IPS-20b (cell line): ENCODE results near the gene C20orf144.
"Not testable (repeated sequence)": the region's sequence is repeated elsewhere in the genome, so short reads cannot be mapped to it uniquely, and the experiment has no call there.

Source experiments
- H3K27ac ChIP-seq: one replicate; pipeline ENCODE4 v1.5.1; 2013; ENCODE audit warnings: low read length
- H3K27me3 ChIP-seq: 2 replicates; pipeline ENCODE4 v1.6.1; 2013; ENCODE audit warnings: mild to moderate bottlenecking, low read length, inconsistent platforms; ENCODE audit not compliant: insufficient read depth
- H3K36me3 ChIP-seq: 2 replicates; pipeline ENCODE4 v1.6.1; 2013; ENCODE audit warnings: low read depth, mild to moderate bottlenecking, inconsistent platforms, low read length, moderate library complexity; ENCODE audit not compliant: insufficient read depth
- H3K4me1 ChIP-seq: 2 replicates; pipeline ENCODE4 v1.6.1; 2013; ENCODE audit warnings: mild to moderate bottlenecking, control low read depth, inconsistent platforms, low read length, moderate library complexity; ENCODE audit not compliant: insufficient read depth
- H3K4me3 ChIP-seq: 2 replicates; pipeline ENCODE4 v1.5.1; 2013; ENCODE audit warnings: mild to moderate bottlenecking, low read length, inconsistent platforms
- H3K9ac ChIP-seq: 2 replicates; pipeline ENCODE4 v1.6.1; 2013; ENCODE audit warnings: low read depth, mild to moderate bottlenecking, inconsistent platforms, low read length, moderate library complexity
- H3K9me3 ChIP-seq: 2 replicates; pipeline ENCODE4 v1.6.1; 2013; ENCODE audit warnings: mild to moderate bottlenecking, low read depth, low read length, inconsistent platforms; ENCODE audit not compliant: insufficient read depth

Gene C20orf144

DNA sequence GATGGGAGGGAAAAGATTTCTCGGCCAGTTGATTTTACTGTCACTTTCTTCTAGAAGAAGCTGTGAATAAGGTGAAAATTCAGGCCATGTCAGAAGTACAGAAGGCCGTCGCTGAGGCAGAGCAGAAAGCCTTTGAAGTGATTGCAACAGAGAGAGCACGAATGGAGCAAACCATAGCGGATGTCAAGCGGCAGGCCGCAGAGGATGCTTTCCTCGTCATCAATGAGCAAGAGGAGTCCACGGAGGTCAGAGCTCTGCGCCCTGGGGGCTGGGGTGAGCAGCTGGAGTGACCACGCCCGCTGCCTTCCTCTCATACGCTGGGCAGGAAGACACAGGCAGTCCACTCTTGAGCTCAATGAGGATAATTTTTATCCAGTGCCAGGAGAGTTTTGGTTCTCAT, 21.8 kb upstream of the C20orf144 start:
- Histone ChIP-seq H3K4me1 (no peaks in the 10 kb centered on the region), H3K9ac (no peak overlapping the region), H3K36me3 (peaks cover 34% of the 10 kb centered on the region), H3K27me3 (no peaks in the 10 kb centered on the region), H3K9me3 (no peaks in the 10 kb centered on the region), H3K27ac (no peak overlapping the region), H3K4me3 (no peak overlapping the region)

DNA sequence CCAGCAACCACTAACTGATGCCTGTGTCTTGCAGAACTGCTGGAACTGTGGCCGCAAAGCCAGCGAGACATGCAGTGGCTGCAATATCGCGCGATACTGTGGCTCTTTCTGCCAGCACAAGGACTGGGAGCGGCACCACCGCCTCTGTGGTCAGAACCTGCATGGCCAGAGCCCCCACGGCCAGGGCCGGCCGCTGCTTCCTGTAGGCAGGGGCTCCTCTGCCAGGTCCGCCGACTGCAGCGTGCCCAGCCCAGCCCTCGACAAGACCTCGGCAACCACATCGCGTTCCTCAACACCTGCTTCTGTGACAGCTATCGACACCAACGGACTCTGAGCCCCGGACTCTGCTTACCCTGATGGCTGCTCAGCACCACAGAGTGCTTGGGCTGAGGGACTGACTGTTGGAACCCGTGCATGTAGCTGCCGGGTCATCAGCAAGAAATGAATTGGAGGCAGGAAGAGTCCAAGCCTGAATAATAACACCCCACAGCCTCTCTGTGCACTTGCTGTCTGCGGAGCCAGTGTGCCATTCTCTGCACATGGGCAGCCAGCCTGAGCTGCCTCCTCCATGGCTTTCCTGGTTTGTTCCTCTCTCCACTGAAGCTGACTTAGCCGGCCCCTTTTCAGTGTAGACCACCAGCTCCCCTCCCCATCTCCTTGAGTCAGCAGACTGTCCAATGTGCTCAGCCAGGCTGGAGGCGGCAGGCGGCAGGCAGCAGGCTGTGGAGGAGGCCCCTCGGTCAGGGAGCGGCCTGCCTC, 17.6 kb upstream of the C20orf144 start:
- Histone ChIP-seq H3K27ac (no peak overlapping the region), H3K4me3 (no peak overlapping the region), H3K9ac (no peak overlapping the region)

DNA sequence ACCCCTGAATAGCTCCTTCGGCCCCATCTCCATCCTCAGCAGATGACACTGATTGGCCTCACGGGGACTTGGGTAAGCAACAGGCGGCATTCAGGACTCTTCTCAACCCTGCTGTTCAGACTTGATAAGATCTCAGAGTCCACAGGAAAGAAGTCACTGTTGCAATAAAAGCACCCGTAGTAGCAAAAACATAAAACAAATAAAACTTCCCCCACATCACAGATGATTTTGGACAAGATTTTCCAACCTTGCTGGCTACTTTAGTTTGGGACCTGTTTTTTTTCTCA, 17.1 kb upstream of the C20orf144 start:
- H3K4me3 ChIP-seq: no peak overlapping the region
- peaks cover 21% of the 10 kb centered on the region for H3K36me3 ChIP-seq
- no peaks in the 10 kb centered on the region for H3K9me3 ChIP-seq
- no peak overlapping the region for H3K27ac ChIP-seq
- no peak overlapping the region for H3K9ac ChIP-seq
- no peaks in the 10 kb centered on the region for H3K27me3 ChIP-seq
- no peaks in the 10 kb centered on the region for H3K4me1 ChIP-seq

More for the DNA sequence above, 17.6 kb upstream of the C20orf144 start:
- no peaks in the 10 kb centered on the region for H3K9me3 ChIP-seq
- H3K4me1 ChIP-seq: no peaks in the 10 kb centered on the region
- peaks cover 25% of the 10 kb centered on the region for H3K36me3 ChIP-seq
- H3K27me3 ChIP-seq: no peaks in the 10 kb centered on the region

DNA sequence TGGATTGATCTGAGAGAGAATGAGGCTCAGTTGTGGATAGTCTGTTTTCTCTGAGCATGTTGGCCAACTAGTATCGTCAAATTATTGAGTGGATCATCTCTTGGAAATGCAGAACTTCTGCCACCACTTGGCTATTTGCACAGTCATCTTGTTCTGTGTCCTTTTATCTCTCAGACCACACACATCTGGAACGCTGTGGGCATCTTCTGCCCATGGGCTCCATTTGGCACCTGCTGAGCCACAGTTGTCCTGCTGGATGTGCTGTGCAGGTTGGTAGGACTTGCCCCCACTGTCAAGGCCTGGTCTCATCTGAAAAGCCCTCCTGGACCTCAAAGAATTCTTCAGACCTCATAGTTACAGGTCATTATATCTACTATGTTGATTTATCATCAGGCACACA, 16.7 kb upstream of the C20orf144 start:
- Histone ChIP-seq H3K4me1 (no peaks in the 10 kb centered on the region), H3K27ac (no peak overlapping the region), H3K9me3 (no peaks in the 10 kb centered on the region), H3K36me3 (peaks cover 19% of the 10 kb centered on the region), H3K4me3 (no peak overlapping the region), H3K9ac (no peak overlapping the region), H3K27me3 (no peaks in the 10 kb centered on the region)

DNA sequence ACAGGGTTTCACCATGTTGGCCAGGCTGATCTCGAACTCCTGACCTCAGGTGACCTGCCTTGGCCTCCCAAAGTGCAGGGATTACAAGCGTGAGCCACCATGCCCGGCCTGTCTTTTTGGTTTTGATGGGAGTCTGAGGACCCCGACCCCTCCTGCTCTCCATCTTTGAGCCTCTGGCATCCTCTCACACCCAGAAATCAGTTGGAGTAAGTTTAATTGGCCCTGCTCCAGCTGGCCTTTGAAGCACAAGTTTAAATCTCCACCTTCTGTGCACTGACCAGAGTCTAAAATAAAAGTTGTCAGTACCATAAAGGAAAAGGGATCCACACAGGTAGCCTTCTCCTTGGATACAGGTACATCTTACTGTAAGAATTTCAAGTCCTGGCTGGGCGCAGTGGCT, 15.9 kb upstream of the C20orf144 start:
- H3K36me3 ChIP-seq: peaks cover 19% of the 10 kb centered on the region
- no peaks in the 10 kb centered on the region for H3K27me3 ChIP-seq
- no peaks in the 10 kb centered on the region for H3K4me1 ChIP-seq

DNA sequence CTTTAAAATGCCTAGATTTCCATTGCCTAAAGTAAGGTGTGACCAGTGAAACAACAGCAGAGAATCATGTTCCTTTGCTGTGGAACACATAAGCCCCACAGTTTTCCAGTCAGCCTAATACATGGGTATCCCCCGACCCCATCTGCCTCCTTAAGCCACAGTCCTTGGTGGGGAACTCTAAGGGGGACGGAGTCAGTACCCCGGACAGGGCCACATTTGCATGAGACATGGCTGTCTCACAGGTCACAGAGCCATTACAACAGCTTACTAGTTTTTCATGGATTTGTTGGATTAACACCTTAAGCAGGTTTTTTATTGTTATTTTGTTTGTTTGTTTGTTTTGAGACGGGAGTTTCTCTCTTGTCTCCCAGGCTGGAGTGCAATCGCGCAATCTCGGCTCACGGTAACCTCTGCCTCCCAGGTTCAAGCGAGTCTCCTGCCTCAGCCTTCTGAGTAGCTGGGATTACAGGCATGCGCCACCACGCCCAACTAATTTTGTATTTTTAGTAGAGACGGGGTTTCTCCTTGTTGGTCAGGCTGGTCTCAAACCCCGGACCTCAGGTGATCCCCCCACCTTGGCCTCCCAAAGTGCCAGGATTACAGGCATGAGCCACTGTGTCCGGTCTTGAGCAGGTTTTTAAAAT, 15.0 kb upstream of the C20orf144 start:
- H3K27ac ChIP-seq, H3K9ac ChIP-seq, H3K4me3 ChIP-seq, H3K4me1 ChIP-seq, H3K27me3 ChIP-seq, H3K9me3 ChIP-seq: not testable (repeated sequence)
- peaks cover 19% of the 10 kb centered on the region for H3K36me3 ChIP-seq

More for the DNA sequence above, 15.9 kb upstream of the C20orf144 start:
- Histone ChIP-seq H3K9ac (no peak overlapping the region), H3K9me3 (no peaks in the 10 kb centered on the region), H3K4me3 (no peak overlapping the region), H3K27ac (no peak overlapping the region)

DNA sequence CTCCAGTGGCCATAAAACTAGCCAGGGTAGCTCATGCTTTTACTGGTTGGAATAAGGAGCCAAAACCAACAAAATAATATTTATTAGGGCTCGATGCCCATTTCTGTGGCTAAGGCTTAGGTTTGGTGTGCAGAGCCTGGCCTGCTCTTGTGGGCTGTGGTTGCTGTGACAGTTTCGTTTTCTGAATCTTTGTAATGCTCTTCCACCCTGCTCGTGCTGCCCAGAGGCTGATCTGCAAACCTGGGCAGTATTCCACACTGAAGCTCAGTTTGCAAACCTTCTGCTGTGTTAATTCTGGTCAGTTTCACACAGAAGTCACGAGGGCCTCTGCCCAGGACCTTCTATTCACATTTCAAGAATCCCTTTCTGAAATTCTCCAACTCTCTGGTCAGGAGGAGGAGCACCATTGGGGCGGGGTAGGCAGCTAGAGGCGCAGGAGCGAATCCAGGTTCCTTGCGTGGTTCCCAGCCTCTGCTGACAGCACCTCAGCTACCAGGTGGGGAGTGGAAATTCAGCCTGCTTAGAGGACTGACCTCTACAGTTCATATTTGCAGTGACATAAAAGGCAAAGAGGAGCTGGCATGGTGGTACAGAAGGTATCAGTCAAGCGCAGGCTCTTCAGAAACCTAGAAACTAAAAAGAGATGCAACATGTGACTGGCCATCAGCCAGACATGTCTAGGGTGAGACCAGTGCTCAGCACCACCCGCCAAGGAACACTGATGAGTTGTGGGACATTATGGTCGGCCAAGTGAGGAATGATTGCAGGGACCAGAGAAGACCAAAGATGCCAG, 14.3 kb upstream of the C20orf144 start:
- no peak overlapping the region for H3K4me3 ChIP-seq
- no peaks in the 10 kb centered on the region for H3K9me3 ChIP-seq
- H3K27ac ChIP-seq: no peak overlapping the region
- H3K27me3 ChIP-seq: no peaks in the 10 kb centered on the region
- H3K9ac ChIP-seq: no peak overlapping the region
- H3K4me1 ChIP-seq: no peaks in the 10 kb centered on the region
- peaks cover 19% of the 10 kb centered on the region for H3K36me3 ChIP-seq

DNA sequence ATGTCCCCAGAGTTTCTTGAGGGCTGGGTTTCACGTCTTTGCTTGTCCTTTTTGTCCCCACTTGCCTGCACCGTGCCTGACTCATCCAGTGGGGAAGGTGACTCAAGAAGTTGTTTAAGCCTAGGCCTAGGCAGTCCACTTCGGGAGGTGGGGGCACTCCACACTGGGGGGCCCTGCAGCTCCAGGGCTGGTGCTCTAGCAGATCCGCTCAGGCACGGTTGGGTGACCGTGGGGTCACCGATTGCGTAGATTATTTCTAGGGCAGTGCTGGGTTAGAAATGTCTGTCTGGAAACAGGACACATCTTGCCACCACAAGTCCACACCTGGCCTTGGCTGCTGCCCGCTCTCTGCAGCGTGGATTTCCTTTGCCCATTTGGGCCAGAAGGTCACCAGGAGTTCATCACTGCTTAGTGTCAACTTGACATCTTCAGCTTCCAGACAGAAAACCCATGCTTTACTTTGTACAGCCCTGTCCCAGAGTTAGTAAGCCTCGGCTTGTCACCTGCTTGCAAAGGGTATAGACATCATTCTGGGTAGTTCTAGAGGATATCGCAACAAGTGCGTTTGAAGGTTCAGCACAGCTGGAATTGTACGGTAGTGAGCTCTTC, 13.6 kb upstream of the C20orf144 start:
- Histone ChIP-seq H3K4me1 (no peaks in the 10 kb centered on the region), H3K27ac (no peak overlapping the region), H3K9ac (no peak overlapping the region), H3K4me3 (no peak overlapping the region), H3K36me3 (peaks cover 19% of the 10 kb centered on the region), H3K27me3 (no peaks in the 10 kb centered on the region), H3K9me3 (no peaks in the 10 kb centered on the region)

DNA sequence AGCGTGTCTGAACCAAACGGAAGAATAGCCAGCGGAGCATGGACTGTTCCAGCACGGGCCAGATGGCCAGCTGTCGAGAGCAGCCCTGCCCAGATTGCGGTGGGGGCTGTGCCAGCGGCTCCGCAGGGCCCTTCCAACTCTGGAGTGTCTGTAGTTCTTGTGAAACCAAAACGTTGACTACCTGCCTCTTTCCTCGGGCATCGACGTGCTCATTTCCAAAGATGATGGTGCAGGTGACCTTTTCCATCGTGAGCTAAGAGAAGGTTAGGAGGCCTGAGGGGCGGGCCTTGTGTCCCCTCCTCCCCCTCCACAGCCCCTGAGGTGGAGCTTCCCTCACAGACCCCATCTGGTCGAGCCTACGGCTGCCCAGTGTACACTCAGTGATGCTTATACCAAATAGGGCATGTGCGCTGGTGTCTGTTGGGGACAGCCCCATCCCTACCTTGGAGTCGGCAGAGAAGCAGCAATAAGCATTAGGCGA, 12.9 kb upstream of the C20orf144 start:
- no peak overlapping the region for H3K9ac ChIP-seq
- H3K27me3 ChIP-seq: no peaks in the 10 kb centered on the region
- no peaks in the 10 kb centered on the region for H3K4me1 ChIP-seq
- H3K4me3 ChIP-seq: no peak overlapping the region
- H3K27ac ChIP-seq: no peak overlapping the region
- H3K36me3 ChIP-seq: peaks cover 15% of the 10 kb centered on the region
- no peaks in the 10 kb centered on the region for H3K9me3 ChIP-seq

DNA sequence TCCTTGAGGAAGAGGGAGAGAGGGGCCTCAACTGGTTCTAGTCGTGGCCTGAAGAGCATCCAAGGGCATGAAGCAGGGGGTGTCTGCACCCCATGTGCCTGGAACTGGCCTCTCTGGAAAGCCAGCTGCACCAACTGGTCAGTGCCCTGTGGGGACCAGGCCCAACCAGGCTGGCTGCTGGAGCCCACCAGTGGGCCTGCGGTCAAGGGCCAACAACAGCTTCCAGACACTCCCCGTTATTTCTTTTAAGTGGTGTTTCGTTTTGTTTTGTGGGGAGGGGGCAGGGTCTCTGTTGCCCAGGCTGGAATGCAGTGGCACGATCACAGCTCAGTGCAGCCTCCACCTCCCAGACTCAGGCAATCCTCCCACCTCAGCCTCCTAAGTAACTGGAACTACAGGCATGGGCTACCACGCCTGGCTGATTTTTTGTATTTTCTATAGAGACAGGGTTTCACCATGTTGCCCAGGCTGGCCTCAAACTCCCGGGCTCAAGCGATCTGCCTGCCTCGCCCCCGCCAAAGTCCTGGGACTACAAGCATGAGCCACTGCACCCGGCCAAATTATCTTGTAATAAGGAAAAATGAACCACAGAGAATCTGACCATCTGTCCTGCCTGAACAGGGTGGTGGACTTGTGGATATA, 11.9 kb upstream of the C20orf144 start:
- no peak overlapping the region for H3K4me3 ChIP-seq
- H3K9ac ChIP-seq: no peak overlapping the region
- no peaks in the 10 kb centered on the region for H3K9me3 ChIP-seq
- H3K27ac ChIP-seq: no peak overlapping the region
- peaks cover 6% of the 10 kb centered on the region; the same call in 1 of the 2 replicates for H3K36me3 ChIP-seq
- H3K27me3 ChIP-seq: no peaks in the 10 kb centered on the region
- no peaks in the 10 kb centered on the region for H3K4me1 ChIP-seq

DNA sequence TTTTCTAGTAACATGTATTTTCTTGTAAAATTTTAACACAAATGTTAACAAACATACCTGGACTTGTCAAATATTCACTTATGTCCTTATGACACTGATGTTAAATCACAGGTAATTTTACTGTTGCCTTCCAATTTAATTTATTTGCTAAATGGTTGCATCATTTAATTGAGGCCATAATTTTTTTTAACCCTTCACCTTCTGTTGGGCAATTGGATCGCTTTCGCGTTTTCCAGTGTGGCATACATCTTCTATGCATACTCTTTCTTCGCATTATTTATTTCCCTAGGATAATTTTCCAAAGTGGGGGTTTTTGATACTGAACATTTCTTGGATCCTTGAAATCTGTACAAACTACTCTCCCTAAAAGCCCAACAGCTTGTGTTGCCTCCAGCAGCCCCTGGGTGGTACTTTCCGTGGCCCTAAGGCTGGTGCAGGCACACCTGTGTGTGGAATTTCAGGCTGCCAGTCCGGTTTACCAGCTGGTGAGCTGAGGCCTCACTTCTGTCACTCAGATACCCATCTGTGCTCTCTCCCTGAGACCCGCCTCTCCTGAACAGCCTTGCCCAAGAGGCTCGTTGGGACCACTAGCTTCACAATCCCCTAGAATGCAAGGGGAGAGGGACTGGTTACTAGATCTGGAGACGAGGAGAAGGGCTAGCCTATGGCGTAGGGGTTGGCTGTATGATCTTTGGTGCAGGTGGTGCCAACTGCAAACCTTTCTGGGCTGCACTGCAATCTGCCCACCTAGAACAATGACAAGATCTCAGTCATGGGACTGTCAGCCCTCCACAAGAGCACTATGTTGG, 11.2 kb upstream of the C20orf144 start:
- no peaks in the 10 kb centered on the region for H3K36me3 ChIP-seq
- no peaks in the 10 kb centered on the region for H3K4me1 ChIP-seq
- H3K4me3 ChIP-seq: no peak overlapping the region
- no peaks in the 10 kb centered on the region for H3K9me3 ChIP-seq
- no peak overlapping the region for H3K9ac ChIP-seq
- no peaks in the 10 kb centered on the region for H3K27me3 ChIP-seq
- H3K27ac ChIP-seq: no peak overlapping the region
